Fibroblast of the aortic adventitia (primary cell): Measurements from ENCODE around the gene VPS35. TPM values are rescaled to one million over a fixed set of nuclear protein-coding genes. Genes with fewer than 3 reads are reported as not detected.

ENCODE experiments used
- DNase-seq: peaks from one replicate; pipeline ENCODE4 v3.0.0-alpha.2; 2010; ENCODE audit warnings: low read depth
- H3K4me3 ChIP-seq: 2 replicates; pipeline ENCODE4 v1.5.1; 2011; ENCODE audit warnings: low read depth, mild to moderate bottlenecking, control low read depth, low read length, moderate library complexity
- CTCF ChIP-seq: IDR thresholded peaks from 2 replicates; pipeline ENCODE4 v1.5.1; 2011; ENCODE audit warnings: mild to moderate bottlenecking, low read length, control low read depth, inconsistent platforms; ENCODE audit not compliant: insufficient read depth
- total RNA-seq: library from RNA; depleted of rRNA; stranded (reverse); fragments of >200 nt; gene quantifications from 2 replicates; pipeline ENCODE4 v1.2.3, GENCODE V29; 2012; ENCODE audit warnings: low replicate concordance

Gene VPS35
- total RNA-seq, 1 donor: 154 TPM

GRCh38 chr16:46612121-46612520 lies 76.9 kb downstream of the VPS35 start:
- TF ChIP-seq CTCF: no peak
- DNase-seq: no peak
- no peak overlapping the region for H3K4me3 ChIP-seq

GRCh38 chr16:46607529-46607928 lies 81.4 kb downstream of the VPS35 start:
- DNase-seq: peak; percentile 85
- peak; percentile 44 for TF ChIP-seq CTCF
- no peak overlapping the region for H3K4me3 ChIP-seq

GRCh38 chr16:46606231-46606630 lies 82.7 kb downstream of the VPS35 start:
- DNase-seq: no peak
- TF ChIP-seq CTCF: no peak
- H3K4me3 ChIP-seq: no peak overlapping the region

Other genes starting within 250 kb of the VPS35 start
- 7.6 and 28.9 TPM in 2 replicates for gene SHCBP1, start 67.8 kb downstream of the VPS35 start, total RNA-seq
- 3.5 and 17.2 TPM in 2 replicates for gene ORC6, start 481 bp upstream of the VPS35 start, total RNA-seq
- under 0.01 TPM in 1 of 2 replicates, not detected in the other for gene MYLK3, start 59.2 kb upstream of the VPS35 start, total RNA-seq
- gene C16orf87, start 142.0 kb upstream of the VPS35 start, total RNA-seq: 9.6 and 10.1 TPM in 2 replicates
- 2.2 and 9.7 TPM in 2 replicates for gene GPT2, start 195.2 kb upstream of the VPS35 start, total RNA-seq